ENCODE data around the gene CEP78. TPM values are rescaled to one million over a fixed set of nuclear protein-coding genes. Genes with fewer than 3 reads are reported as not detected.

The CEP78 gene
- total RNA-seq, 2 donors from 2014 or later = 39.8 to 56.4 TPM

GRCh38 chr9:78243130-78243529 is 7.3 kb downstream of the CEP78 start:
- Mint-ChIP-seq H3K27ac (no peak overlapping the region), H3K27me3 (no peaks in the 10 kb centered on the region), H3K4me3 (no peak overlapping the region), H3K4me1 (ENCODE audit: low read depth in 2 of 2) (peaks cover 49 to 63% of the 10 kb centered on the region in 2 donors), H3K9me3 (no peaks in the 10 kb centered on the region), H3K36me3 (peaks cover 18% of the 10 kb centered on the region)
- DNase-seq (ENCODE audit: low spot score) (no peak), ATAC-seq (no peak)

- no peak for ATAC-seq
- Mint-ChIP-seq H3K27me3 (no peaks in the 10 kb centered on the region), H3K4me1 (ENCODE audit: low read depth in 2 of 2) (peaks cover 28 to 42% of the 10 kb centered on the region in 2 donors), H3K9me3 (no peaks in the 10 kb centered on the region), H3K36me3 (peaks cover 15% of the 10 kb centered on the region), H3K4me3 (no peak overlapping the region), H3K27ac (peak overlapping the region in 1 of 2 donors; percentile 41)
- DNase-seq (ENCODE audit: low spot score) = no peak
These were observed 9.5 kb downstream of the CEP78 start for GRCh38 chr9:78245401-78245800.

DNA sequence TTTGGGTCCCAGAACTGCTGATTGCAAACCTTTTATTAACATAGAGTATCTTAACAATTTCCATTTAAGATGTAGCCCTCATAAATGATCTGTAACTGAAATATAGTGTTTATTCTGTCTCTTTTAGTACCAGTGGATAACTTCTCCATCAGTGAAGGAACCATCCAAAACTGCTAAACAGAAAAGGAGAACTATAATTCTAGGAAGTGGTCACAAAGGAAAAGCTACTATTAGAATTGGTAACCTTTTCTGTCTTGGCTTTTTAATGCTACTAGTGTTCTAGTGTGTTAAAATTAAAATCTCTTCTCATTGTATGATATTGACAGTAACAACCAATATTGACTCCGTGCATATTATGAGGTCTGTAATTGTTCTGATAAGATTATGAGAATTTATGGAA is 12.8 kb downstream of the CEP78 start:
- ATAC-seq (no peak), DNase-seq (ENCODE audit: low spot score) (no peak)
- Mint-ChIP-seq H3K27ac (peak overlapping the region in 1 of 2 donors; percentile 7), H3K36me3 (peaks cover 6% of the 10 kb centered on the region), H3K4me1 (ENCODE audit: low read depth in 2 of 2) (peaks cover 27 to 36% of the 10 kb centered on the region in 2 donors), H3K9me3 (no peaks in the 10 kb centered on the region), H3K27me3 (no peaks in the 10 kb centered on the region), H3K4me3 (no peak overlapping the region)

DNA sequence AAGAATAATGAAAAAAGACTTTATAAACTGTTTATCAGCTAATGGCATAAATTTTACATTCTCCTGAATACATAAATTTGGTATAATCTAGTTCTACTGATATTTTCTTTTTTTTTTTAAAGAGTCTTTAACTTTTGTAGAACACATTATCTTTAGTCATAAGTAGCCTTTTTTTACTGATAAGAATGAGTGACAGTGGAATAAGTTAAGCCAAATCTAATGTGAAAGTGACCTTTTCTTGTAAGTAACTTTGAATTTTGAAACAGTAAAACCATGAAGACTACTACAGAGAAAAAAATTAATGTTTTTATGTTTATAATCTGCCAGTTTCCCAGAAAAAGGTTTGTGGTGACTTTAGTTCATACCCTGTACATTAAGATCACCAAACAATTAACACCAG is 13.7 kb downstream of the CEP78 start:
- ATAC-seq = no peak
- Mint-ChIP-seq H3K4me1 (ENCODE audit: low read depth in 2 of 2) (peaks cover 29 to 32% of the 10 kb centered on the region in 2 donors), H3K9me3 (no peaks in the 10 kb centered on the region), H3K4me3 (no peak overlapping the region), H3K27me3 (no peaks in the 10 kb centered on the region), H3K27ac (no peak overlapping the region), H3K36me3 (peaks cover 6% of the 10 kb centered on the region)
- no peak for DNase-seq (ENCODE audit: low spot score)

GRCh38 chr9:78252616-78253015 is 16.7 kb downstream of the CEP78 start:
- peak in 1 of 2 donors; percentile 56 for ATAC-seq
- Mint-ChIP-seq H3K36me3 (peaks cover 11% of the 10 kb centered on the region), H3K9me3 (no peaks in the 10 kb centered on the region), H3K27ac (peak overlapping the region; percentile 43 to 75), H3K4me3 (no peak overlapping the region), H3K27me3 (no peaks in the 10 kb centered on the region), H3K4me1 (ENCODE audit: low read depth in 2 of 2) (peaks cover 18 to 19% of the 10 kb centered on the region in 2 donors)
- no peak for DNase-seq (ENCODE audit: low spot score)

DNA sequence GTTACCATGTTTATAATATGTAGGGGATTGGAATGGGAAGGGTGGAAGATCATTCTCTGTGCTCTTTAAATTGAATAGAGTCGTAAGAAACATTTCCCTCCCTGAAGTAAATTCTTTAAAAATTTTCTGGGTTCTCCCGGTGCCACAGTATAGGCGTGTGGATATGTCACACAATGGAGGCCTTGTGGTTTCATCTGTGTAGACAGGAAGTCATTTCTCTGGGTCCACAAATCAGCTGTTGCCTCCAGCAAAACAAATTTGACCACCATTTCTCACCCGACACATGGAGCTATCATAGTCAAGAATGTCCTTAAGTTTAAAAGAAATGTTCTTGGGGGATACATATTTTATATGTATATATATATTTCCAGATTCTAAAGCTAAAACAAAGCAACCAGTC is 17.4 kb downstream of the CEP78 start:
- DNase-seq (ENCODE audit: low spot score) (no peak), ATAC-seq (peak; percentile 56 to 64)
- no peaks in the 10 kb centered on the region for H3K9me3 Mint-ChIP-seq
- H3K4me3 Mint-ChIP-seq = peak overlapping the region; percentile 15
- H3K27ac Mint-ChIP-seq = peak overlapping the region; percentile 43 to 75
- peaks cover 12% of the 10 kb centered on the region for H3K36me3 Mint-ChIP-seq
- H3K4me1 Mint-ChIP-seq (ENCODE audit: low read depth in 2 of 2) = peaks cover 14 to 16% of the 10 kb centered on the region in 2 donors
- no peaks in the 10 kb centered on the region for H3K27me3 Mint-ChIP-seq

- H3K4me3 Mint-ChIP-seq = no peak overlapping the region
- H3K9me3 Mint-ChIP-seq = no peaks in the 10 kb centered on the region
- ATAC-seq (no peak), DNase-seq (ENCODE audit: low spot score) (no peak)
- H3K27me3 Mint-ChIP-seq = no peaks in the 10 kb centered on the region
- peaks cover 0 to 3% of the 10 kb centered on the region in 2 donors for H3K4me1 Mint-ChIP-seq (ENCODE audit: low read depth in 2 of 2)
- peaks cover 25% of the 10 kb centered on the region for H3K36me3 Mint-ChIP-seq
- H3K27ac Mint-ChIP-seq = no peak overlapping the region
These were observed 25.6 kb downstream of the CEP78 start for GRCh38 chr9:78261403-78262001.

DNA sequence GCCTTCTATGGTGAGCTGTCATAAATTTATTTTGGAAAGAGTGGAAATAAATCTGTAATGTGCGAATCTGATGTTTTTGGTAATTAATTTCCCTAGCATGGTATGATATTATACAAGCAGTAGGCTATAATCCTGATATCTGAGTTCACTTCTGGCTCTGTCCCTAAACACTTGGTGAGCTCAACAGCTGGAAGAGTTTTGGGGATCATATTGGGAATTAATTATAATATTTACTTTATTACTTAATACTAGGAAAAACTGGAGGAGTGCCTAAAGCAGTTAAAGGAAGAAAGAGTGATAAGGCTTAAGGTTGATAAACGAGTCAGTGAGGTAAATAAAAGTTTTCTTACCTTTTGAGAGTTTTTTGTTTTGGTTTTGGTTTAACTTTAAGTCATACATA is 26.8 kb downstream of the CEP78 start:
- no peaks in the 10 kb centered on the region for H3K9me3 Mint-ChIP-seq
- DNase-seq (ENCODE audit: low spot score) = no peak
- H3K4me3 Mint-ChIP-seq = no peak overlapping the region
- no peaks in the 10 kb centered on the region for H3K27me3 Mint-ChIP-seq
- no peak for ATAC-seq
- H3K4me1 Mint-ChIP-seq (ENCODE audit: low read depth in 2 of 2) = peaks cover 0 to 2% of the 10 kb centered on the region in 2 donors
- H3K36me3 Mint-ChIP-seq = peaks cover 19% of the 10 kb centered on the region
- no peak overlapping the region for H3K27ac Mint-ChIP-seq

DNA sequence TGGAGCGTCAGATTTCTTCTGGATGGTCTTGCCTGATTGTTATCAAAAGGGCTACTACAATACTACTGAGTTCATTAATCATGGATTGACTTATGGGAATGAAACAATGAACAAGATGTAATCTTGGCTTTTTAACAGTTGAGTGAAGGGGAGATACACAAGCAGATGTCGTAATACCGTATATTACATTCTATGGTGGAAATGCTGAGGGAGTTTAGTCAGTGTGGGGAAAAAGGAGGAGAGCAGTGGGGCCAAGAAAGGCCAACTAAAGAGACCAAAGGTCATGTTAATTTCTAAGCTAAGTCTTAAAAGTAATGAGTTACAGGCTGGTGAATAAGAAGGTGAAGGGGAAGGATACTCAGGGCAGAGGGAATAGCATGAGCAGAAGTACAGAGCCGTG is 32.0 kb downstream of the CEP78 start:
- H3K4me3 Mint-ChIP-seq = no peak overlapping the region
- H3K36me3 Mint-ChIP-seq = peaks cover 41% of the 10 kb centered on the region

GRCh38 chr9:78269784-78270183 is 33.9 kb downstream of the CEP78 start:
- Mint-ChIP-seq H3K36me3 (peaks cover 44% of the 10 kb centered on the region), H3K4me1 (ENCODE audit: low read depth in 2 of 2) (peaks cover 0 to 21% of the 10 kb centered on the region in 2 donors), H3K27ac (peak overlapping the region in 1 of 2 donors; percentile 14), H3K4me3 (no peak overlapping the region), H3K9me3 (no peaks in the 10 kb centered on the region), H3K27me3 (no peaks in the 10 kb centered on the region)
- DNase-seq (ENCODE audit: low spot score) (no peak), ATAC-seq (no peak)

More for the DNA sequence above, 32.0 kb downstream of the CEP78 start:
- no peaks in the 10 kb centered on the region for H3K9me3 Mint-ChIP-seq
- H3K27ac Mint-ChIP-seq = peak overlapping the region in 1 of 2 donors; percentile 36
- DNase-seq (ENCODE audit: low spot score) (no peak), ATAC-seq (no peak)
- H3K27me3 Mint-ChIP-seq = no peaks in the 10 kb centered on the region
- H3K4me1 Mint-ChIP-seq (ENCODE audit: low read depth in 2 of 2) = peaks cover 0 to 15% of the 10 kb centered on the region in 2 donors

DNA sequence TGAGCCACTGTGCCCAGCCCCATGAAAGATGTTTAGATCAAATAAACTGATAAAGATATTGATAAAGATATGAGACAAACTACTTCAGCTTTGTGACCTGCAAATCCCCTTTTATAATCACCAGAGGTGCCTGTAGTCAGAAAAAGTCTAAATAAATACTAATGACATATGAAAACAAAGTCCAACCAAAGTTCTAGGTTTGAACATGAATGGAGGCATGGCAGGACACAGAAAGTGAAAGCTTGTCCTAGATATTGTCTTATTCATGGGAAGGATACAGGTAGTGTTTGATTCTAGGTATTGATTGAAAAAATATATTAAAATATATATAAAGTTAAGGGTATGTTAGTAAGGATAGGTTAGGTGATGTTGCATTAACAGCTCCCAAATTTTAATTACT is 36.4 kb downstream of the CEP78 start:
- no peaks in the 10 kb centered on the region for H3K9me3 Mint-ChIP-seq
- H3K4me3 Mint-ChIP-seq = no peak overlapping the region
- no peak overlapping the region for H3K27ac Mint-ChIP-seq
- ATAC-seq = no peak
- H3K36me3 Mint-ChIP-seq = peaks cover 31% of the 10 kb centered on the region
- peaks cover 0 to 21% of the 10 kb centered on the region in 2 donors for H3K4me1 Mint-ChIP-seq (ENCODE audit: low read depth in 2 of 2)
- no peaks in the 10 kb centered on the region for H3K27me3 Mint-ChIP-seq
- no peak for DNase-seq (ENCODE audit: low spot score)

DNA sequence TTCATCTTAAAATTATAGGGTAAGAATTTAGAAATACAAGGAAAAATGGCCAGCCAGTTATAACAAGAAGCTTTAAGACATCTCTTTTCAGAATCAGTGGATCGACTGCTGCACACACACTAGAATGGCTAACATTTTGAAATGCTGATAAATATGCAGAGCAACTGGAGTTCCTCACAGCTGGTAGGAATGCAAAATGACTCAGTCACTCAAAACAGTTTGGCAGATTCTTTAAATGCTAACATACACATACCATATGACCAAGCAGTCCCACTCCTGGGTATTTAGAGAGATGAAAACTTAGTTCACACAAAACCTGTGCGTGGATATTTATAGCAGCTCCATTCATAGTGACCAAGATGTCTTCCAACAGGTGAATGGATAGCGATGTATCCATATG is 37.9 kb downstream of the CEP78 start:
- H3K36me3 Mint-ChIP-seq = peaks cover 22% of the 10 kb centered on the region
- peaks cover 0 to 15% of the 10 kb centered on the region in 2 donors for H3K4me1 Mint-ChIP-seq (ENCODE audit: low read depth in 2 of 2)
- ATAC-seq = no peak
- no peak overlapping the region for H3K27ac Mint-ChIP-seq
- no peak for DNase-seq (ENCODE audit: low spot score)
- H3K9me3 Mint-ChIP-seq = no peaks in the 10 kb centered on the region
- no peaks in the 10 kb centered on the region for H3K27me3 Mint-ChIP-seq
- no peak overlapping the region for H3K4me3 Mint-ChIP-seq

- ATAC-seq (no peak), DNase-seq (ENCODE audit: low spot score) (no peak)
- H3K36me3 Mint-ChIP-seq = peaks cover 4% of the 10 kb centered on the region
- peaks cover 0 to 6% of the 10 kb centered on the region in 2 donors for H3K4me1 Mint-ChIP-seq (ENCODE audit: low read depth in 2 of 2)
- H3K27me3 Mint-ChIP-seq = no peaks in the 10 kb centered on the region
- no peaks in the 10 kb centered on the region for H3K9me3 Mint-ChIP-seq
- no peak overlapping the region for H3K4me3 Mint-ChIP-seq
- H3K27ac Mint-ChIP-seq = peak overlapping the region in 1 of 2 donors; percentile 60
These were observed 42.4 kb downstream of the CEP78 start for GRCh38 chr9:78278177-78278777.

DNA sequence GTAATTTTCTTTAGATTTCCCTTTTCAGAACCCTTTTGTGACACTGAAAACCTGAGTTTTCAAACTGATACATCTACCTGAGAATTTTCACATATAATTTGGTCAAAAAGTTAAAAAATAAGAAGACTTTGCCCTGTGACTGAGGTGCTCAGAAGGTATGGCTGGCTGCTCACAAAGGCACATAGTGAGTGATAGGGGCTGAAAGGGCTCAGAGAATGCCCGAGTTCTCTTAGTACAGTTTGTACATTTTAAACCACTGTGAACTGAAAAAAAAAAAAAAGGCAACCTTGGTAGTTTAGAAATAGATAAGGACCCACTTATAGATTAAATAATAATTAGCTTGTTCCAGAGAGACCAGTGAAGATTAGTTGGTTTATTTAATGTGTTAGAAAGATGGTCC is 42.9 kb downstream of the CEP78 start:
- ATAC-seq (no peak), DNase-seq (ENCODE audit: low spot score) (no peak)
- Mint-ChIP-seq H3K4me3 (no peak overlapping the region), H3K36me3 (peaks cover 4% of the 10 kb centered on the region), H3K9me3 (no peaks in the 10 kb centered on the region), H3K4me1 (ENCODE audit: low read depth in 2 of 2) (peaks cover 0 to 4% of the 10 kb centered on the region in 2 donors), H3K27me3 (no peaks in the 10 kb centered on the region), H3K27ac (peak overlapping the region in 1 of 2 donors; percentile 60)
